T-helper 2 cell treated with Interferon-gamma antibody and Interleukin-4, amounts not matched to agents 100 ng/mL and 5 ng/mL, for 36 hours (primary cell): Measurements from ENCODE around the gene WFDC11. TPM values are rescaled to one million over a fixed set of nuclear protein-coding genes. Genes with fewer than 3 reads are reported as not detected.
"Not testable (repeated sequence)": the region's sequence is repeated elsewhere in the genome, so short reads cannot be mapped to it uniquely, and the experiment has no call there.

Source experiments
- intact Hi-C: fragments of 100-400 bp; cut with micrococcal nuclease; formaldehyde crosslinking; loops from one replicate; pipeline ENCODE4 v1.15.1; 2023
- total RNA-seq: library from RNA; stranded (reverse); gene quantifications from 2 replicates; pipeline ENCODE4 v1.2.3, GENCODE V29; 2022

Gene WFDC11
- not detected in 2 replicates for total RNA-seq

DNA sequence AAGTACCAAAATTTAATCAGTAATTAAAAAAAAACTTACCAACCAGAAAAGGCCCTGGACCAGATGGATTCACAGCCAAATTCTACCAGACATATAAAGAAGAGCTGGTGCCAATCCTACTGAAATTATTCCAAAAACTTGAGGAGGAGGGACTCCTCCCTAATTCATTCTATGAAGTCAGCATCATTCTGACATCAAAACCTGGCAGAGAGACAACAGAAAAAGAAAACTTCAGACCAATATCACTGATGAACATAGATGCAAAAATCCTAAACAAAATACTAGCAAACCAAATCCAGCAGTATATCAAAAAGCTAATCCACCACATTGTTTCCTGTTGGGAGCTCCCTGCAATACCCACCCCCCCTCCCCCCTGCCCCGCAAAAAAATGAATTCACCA is at the start of gene WFDC11:
WFDC11 (minus strand) TSS at position 101 of the 400 bp plus-strand sequence. CDS start 19,639 bp downstream, outside the sequence.
- intact Hi-C loops, result no loop called here

DNA sequence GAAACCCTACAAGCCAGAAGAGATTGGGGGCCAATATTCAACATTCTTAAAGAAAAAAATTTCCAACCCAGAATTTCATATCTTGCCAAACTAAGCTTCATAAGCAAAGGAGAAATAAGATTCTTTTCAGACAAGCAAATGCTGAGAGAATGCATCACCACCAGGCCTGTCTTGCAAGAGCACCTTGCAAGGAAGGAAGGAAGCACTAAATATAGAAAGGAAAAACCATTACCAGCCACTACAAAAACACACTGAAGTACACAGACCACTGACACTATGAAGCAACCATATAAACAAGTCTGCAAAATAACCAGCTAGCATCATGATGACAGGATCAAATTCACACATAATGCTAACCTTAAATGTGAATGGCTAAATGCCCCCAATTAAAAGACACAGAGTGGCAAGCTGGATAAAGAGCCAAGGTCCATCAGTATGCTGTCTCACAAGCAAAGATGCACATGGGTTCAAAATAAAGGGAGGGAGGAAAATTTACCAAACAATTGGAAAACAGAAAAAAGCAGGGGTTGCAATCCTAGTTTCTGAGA is 46.2 kb upstream of the WFDC11 start:
- intact Hi-C loops, result not testable (repeated sequence)

DNA sequence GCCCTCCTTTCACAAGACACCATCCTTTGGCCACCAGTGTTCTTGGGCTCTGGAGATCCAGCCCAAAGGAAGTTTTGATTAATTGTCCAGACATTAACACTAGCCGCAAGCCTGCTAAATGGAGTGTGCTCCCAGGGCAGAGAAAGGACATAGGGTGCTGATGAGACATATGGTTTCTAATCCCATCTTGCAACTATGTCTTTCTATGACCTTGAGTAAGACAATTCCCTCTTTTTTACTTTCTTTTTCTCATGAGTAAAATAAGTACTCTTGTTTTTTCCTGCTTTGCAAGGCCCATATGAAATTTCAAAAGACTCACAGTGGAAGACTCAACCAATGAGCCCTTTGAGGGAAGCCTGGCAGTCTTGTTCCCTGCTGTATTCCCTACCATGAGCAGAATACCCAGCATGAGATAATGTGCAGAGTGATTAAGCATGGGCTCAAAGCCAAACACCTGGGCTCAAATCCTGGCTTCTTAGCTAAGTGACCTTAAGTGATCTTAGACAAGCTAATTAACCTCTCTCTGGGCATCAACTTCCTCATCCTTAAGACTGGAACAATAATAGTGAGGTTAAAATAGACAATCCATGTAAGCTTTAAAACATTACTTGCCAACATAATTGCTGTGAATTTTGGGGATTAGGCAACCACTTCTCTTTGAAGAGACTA is 35.1 kb upstream of the WFDC11 start, which contains the start of gene WFDC10B:
WFDC10B (minus strand) TSS at position 51 of the 669 bp plus-strand sequence. CDS start 19,027 bp downstream, outside the sequence.
- intact Hi-C loops, result no loop called here

DNA sequence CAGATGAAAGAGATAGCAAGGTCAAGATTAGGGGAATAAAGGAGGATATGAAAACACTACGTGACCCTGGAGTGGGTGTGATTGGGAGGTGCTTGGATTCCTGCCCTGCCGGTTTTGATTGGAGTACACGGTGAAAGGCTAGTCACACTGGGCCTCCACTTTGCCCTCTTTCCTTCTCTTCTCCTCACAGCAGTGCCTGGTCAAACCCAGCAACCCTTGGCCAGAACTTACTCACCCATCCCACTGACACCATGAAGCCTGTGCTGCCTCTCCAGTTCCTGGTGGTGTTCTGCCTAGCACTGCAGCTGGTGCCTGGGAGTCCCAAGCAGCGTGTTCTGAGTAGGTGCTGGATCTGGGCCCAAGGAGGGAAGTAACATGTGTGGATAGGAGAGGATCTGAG is 31.8 kb upstream of the WFDC11 start, which contains the start of gene WFDC13:
WFDC13 (plus strand) TSS at position 166 of the 400 bp plus-strand sequence; CDS start at position 252, 86 bp downstream.
- intact Hi-C loops, result no loop called here

DNA sequence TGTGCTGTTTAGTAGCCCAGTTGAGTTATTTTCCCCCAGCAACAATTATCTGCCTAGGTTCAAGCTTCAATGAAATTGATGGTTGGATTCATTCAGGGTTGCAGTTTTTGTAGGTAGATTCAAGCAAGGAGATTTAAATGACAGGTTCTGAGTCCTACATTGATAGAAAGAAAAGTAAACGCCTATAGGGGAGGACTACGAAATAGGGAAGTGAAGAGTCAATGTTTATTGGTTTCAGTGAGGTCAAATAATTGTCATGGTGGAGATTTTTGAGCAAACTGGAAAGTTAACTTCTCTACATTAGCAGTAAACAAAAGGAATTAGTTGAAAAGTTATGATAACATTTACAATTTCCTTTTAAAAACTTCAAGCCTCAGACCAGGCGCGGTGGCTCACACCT is 31.1 kb upstream of the WFDC11 start:
- intact Hi-C loops, result no loop called here

DNA sequence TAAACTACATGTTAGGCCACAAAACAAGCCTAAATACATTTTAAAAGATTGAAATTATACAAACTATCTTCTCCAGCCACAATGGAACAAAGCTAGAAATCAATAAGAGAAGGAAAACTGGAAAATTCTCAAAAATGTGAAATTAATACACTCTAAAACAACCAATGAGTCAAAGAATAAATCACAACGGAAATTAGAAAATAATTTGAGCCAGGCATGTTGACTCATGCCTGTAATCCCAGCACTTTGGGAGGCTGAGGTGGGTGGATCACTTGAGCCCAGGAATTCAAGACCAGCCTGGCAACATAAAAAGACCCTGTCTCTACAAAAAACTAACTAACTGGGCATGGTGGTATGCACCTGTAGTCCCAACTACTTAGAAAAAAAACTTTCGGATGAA is 25.5 kb upstream of the WFDC11 start:
- intact Hi-C loops, result no loop called here

DNA sequence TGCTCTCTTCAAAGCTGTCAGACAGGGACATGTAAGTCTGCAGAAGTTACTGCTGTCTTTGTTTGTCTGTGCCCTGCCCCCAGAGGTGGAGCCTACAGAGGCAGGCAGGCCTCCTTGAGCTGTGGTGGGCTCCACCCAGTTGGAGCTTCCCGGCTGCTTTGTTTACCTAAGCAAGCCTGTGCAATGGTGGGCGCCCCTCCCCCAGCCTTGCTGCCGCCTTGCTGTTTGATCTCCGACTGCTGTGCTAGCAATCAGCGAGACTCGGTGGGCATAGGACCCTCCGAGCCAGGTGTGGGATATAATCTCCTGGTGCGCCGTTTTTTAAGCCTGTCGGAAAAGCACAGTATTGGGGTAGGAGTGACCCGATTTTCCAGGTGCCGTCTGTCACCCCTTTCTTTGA is 23.3 kb upstream of the WFDC11 start:
- intact Hi-C loops, result not testable (repeated sequence)

DNA sequence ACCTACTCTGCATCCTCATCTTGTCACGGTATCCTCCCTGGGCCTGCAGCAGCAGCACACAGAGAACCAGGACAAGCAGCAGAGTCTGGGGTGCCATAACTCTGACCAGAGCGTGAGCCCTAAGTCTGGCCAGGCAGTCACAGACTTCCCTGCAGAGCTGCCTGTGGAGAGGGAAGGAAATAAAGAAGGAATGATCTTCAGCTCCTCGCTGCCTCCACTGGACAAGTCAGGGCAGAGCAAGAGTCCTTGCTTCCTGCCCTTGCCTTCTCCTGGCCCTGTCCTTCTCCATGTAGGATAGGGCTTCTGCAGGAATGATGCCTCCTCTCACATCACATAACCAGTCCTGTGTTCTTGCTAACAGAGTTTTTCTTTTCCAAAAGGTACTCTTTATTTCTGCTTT is 15.9 kb upstream of the WFDC11 start:
- intact Hi-C loops, result no loop called here

DNA sequence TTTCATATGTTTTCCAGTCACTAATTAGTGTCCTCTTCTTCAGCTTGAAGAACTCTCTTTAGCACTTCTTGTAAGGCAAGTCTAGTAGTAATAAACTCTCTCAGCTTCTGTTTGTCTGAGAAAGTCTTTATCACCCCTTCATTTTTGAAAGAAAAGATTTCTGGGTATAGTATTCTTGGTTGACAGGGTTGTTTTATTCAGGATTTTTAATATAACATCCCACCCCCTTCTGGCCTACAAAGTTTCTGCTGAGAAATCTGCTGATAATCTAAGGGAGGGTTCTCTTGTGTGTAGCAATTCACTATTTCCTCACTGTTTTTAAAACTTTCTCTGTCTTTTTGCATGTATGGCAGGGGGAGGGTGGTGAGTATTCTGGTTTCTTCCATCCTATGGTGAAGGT is 9.6 kb upstream of the WFDC11 start:
- intact Hi-C loops, result no loop called here

DNA sequence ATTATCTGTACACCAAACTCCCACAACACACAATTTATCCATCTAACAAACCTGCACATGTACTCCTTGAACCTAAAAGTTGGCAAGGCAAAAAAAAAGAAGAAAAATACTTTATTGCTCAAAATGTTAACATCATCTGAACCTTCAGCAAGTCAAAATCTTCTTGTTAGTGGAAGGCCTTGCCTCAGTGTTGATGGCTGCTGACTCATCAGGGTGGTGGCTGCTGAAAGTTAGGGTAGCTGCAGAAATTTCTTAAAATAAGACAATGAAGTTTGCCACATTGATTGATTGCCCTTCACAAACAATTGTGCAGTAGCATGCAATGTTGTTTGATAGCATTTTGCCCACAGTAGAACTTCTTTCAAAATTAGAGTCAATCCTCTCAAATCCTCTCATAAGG is 2.7 kb upstream of the WFDC11 start:
- intact Hi-C loops, result no loop called here

DNA sequence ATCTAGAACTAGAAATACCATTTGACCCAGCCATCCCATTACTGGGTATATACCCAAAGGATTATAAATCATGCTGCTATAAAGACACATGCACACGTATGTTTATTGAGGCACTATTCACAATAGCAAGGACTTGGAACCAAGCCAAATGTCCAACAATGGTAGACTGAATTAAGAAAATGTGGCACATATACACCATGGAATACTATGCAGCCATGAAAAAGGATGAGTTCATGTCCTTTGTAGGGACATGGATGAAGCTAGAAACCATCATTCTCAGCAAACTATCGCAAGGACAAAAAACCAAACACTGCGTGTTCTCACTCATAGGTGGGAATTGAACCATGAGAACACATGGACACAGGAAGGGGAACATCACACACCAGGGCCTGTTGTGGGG is 13.0 kb downstream of the WFDC11 start:
- intact Hi-C loops, result not testable (repeated sequence)

DNA sequence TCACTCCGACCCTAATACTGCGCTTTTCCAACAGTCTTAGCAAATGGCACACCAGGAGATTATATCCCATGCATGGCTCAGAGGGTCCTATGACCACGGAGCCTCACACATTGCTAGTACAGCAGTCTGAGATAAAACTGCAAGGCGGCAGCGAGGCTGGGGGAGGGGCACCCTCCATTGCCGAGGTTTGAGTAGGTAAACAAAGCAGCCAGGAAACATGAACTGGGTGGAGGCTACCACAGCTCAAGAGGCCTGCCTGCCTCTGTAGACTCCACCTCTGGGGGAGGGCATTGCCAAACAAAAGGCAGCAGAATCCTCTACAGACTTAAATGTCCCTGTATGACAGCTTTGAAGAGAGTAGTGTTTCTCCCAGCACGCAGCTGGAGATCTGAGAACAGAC is 18.3 kb downstream of the WFDC11 start:
- intact Hi-C loops, result not testable (repeated sequence)

DNA sequence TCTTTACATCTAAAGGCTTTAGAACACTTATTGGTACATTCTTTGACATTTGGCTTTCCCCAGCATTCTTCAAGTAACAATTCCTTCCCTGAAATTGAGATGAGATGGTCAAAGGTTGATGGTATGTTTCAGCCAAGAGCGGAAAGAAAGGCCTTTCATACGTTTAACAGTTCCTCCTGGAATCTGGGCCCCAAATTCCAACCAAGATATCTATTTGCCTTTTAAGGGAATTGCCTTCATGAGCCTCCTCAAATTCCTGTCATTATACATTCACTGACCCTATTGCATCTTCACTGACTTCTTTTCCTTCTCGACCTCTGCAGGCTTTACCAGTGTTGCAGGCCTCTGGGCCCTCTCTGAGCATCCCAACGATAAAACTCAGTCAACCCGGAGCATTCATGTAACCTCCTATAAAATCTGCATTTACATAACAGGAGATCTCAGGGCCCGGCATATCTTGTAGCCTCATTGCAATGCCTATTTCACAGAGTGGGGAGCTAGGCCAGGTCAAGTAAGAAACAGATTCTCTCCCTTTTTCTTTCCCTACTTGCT is 20.7 kb downstream of the WFDC11 start:
- intact Hi-C loops, result no loop called here

DNA sequence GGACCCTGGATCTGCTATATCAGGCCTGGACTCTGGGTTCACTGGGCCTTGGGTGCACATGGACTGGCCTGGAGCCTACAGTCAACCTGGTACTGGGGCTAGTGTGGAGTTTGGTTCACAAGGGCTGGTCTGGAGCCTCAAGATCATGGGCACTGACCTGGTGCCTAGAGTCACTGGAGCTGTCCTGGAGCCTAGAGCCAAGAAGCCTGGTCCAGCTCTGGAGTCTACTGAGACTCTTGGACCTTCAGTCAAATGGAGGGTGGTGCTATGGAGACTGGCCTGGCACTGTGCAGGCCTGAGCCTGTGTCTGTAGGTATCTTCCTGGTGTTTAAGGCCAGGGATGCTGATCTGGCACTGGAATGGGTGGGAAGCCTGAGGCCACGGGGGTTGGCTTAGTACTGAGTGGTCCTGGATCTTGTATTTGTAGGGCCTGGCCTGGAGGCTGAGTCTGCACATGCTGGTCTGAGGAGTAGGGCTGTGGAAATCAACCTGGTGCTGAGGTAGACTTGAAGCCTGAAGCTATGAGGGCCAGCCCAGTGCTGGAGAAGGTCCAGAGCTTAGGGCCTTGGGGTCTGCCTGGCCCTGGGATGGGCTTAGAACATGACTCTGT is 22.5 kb downstream of the WFDC11 start:
- intact Hi-C loops, result no loop called here

DNA sequence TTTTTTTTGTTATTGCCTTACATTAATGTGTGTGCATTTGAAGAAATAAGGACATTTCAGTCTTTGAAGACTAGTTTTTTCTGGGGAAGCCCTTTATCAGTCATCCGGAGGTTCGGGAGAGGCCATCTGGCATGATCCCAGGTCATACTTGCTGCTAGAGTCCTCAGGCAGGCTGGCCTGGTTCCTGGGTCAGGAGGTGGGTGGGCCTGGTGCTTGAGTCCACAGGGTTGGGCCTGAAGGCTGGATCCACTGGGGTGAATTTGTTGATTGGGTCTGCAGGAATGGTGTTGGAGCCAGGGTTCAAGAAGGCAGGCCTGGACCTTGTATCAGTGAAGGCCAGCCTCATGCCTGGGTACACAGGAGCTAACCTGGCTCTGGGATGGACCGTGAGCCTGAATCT is 23.2 kb downstream of the WFDC11 start:
- intact Hi-C loops, result no loop called here

DNA sequence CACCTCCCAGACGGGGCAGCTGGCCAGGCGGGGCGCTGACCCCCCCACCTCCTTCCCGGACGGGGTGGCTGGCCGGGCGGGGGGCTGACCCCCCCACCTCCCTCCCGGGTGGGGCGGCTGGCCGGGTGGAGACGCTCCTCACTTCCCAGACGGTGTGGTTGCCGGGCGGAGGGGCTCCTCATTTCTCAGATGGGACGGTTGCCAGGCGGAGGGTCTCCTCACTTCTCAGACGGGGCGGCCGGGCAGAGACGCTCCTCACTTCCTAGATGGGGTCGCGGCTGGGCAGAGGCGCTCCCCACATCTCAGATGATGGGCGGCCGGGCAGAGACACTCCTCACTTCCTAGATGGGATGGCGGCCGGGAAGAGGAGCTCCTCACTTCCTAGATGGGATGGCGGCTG is 24.2 kb downstream of the WFDC11 start:
- intact Hi-C loops, result not testable (repeated sequence)

DNA sequence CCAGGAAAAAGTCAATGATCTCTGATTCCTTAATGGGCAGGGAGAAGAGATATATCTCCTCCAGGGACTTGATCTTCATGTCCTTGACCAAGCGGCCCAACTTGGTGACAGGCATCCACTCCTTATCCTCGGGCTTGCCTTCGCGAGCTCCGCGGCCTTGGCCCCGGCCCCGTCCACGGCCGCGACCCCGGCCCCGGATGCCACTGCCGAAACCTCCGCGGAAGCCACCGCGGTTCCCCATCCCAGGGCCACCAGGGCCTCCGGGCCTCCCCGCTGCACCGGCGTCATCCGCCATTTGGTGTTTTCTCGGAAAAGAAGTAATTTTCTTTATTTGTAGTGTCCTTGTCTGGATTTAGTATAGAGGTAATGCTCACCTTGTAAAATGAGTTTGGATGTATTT is 29.0 kb downstream of the WFDC11 start:
- intact Hi-C loops, result not testable (repeated sequence)

DNA sequence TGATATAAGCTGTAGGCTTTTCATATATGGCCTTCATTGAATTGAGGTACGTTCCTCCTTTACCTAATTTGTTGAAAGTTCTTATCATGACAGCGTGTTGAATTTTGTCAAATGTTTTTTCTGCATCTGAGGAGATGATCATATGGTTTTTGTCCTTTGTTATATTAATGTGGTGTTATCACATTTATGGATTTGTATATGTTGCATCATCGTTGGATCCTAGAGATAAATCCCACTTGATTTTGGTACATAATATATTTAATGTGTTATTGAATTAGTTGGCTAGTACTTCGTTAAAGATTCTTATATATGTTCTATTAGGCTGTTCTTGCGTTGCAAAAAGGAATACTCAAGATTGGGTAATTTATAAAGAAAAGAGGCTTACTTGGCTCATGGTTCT is 30.4 kb downstream of the WFDC11 start:
- intact Hi-C loops, result no loop called here

DNA sequence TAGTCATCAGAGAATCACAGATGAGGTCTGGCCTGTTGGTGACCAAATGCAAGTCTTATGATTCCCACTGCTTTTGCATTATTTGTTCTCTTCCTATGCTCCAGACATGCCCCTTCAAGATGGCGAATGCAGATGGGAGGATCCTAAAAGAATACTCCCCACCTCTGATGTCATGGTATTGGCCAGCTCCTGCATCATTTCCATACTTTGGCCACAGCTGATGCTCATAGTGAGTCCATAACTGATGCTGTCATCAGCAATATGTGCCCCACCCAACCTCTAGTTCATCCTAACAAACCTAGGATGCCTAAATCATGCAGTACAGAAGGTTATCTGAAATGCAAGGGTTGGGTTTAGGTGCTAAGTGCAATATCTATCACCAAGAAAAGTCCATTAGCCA is 33.5 kb downstream of the WFDC11 start:
- intact Hi-C loops, result no loop called here

DNA sequence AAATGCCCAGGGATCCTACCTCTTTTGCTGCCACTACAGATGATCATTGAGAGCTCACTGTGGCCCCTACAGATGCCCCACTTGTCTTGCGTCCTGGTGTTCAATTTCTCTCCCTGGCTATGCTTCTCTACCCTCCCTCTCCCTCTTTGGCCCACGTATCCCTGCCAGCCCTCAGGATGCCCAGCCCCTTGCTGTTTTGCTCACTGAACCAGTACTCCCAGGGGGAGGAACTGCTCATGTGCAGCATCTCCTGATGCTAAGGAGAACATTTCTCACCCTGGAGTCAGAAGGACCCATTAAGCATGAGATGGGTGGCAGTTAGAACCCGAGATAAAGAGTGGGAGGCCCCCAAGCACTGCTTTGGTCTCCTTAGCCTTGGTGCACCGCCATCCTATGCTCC is 38.9 kb downstream of the WFDC11 start, which contains the start of gene WFDC9:
WFDC9 (minus strand) TSS at position 101 of the 400 bp plus-strand sequence. CDS start 21,103 bp downstream, outside the sequence.
- intact Hi-C loops, result no loop called here

DNA sequence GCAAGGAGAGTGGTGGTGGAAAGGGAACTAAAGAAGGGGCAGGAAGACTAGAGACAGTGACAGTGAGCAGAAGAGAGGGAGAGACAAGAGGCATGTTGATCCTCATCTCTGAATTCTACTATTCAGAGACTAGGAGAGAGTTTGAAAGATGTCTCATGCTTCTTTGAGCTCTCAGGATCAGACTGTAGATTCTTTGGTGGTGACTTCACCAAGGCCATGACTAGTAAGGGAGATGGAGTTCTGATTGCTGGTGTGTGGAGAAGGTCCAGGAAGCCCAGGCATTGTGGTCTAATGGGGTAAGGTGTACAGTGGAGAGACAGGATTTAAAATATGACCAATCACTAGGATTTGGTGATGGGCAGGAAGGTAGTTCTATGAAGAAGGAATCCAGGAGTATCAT is 39.7 kb downstream of the WFDC11 start:
- intact Hi-C loops, result no loop called here

DNA sequence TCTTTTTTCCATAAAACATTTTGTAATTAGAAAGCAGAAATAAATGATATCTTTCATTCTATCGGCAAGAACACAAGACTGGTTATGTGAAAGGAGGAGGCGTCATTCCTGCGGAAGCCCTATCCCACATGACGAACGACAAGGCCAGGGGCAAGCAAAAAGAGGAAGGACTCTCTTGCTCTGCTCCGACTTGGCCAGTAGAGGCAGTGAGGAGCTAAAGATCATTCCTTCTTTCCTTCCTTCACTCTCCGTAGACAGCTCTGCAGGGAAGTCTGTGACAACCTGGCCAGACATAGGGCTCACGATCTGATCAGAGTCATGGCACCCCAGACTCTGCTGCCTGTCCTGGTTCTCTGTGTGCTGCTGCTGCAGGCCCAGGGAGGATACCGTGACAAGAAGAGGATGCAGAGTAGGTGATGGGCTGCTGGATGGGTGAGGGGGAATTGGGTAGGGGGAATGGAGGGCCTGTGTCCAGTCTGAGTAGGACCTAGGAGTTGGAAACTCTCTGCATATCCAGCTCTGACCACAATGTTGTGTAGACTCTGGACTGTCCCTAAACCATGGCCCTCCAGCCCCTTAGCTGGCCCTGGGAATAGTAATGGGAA is 40.4 kb downstream of the WFDC11 start, which contains the start of gene WFDC10A:
WFDC10A (plus strand) TSS at position 244 of the 605 bp plus-strand sequence; CDS start at position 319, 75 bp downstream.
- intact Hi-C loops, result no loop called here
